ENCODE measurements around the gene CCDC192. TPM values are rescaled to one million over a fixed set of nuclear protein-coding genes. Genes with fewer than 3 reads are reported as not detected.

CCDC192 gene
- total RNA-seq, 2 donors from 2014 or later, result not detected

DNA sequence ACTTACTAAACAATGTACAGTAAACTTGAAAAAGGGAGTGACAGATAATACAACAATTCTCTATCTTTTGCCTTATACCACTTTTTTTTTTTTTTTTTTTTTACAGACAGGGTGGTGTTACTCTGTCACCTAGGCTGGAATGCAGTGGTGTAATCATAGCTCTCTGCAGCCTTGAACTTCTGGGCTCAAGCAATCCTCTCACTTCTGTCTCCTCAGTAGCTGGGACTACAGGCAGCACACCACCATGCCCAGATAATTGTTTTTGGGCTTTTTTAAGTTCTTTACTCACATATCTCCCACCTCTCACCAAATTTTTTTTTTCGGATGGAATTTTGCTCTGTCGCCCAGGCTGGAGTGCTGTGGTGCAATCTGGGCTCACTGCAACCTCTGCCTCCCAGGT lies 208.4 kb downstream of the CCDC192 start:
- Histone ChIP-seq H3K27ac (no peak overlapping the region), H3K4me3 (no peak overlapping the region), H3K4me1 (ENCODE audit: control insufficient read depth in 1 of 2, low read depth in 2 of 2) (no peaks in the 10 kb centered on the region), H3K27me3 (replicated peaks; ENCODE audit: insufficient read depth) (no peaks in the 10 kb centered on the region), H3K9me3 (no peaks in the 10 kb centered on the region), H3K36me3 (no peaks in the 10 kb centered on the region)
- TF ChIP-seq, protein P1, sequence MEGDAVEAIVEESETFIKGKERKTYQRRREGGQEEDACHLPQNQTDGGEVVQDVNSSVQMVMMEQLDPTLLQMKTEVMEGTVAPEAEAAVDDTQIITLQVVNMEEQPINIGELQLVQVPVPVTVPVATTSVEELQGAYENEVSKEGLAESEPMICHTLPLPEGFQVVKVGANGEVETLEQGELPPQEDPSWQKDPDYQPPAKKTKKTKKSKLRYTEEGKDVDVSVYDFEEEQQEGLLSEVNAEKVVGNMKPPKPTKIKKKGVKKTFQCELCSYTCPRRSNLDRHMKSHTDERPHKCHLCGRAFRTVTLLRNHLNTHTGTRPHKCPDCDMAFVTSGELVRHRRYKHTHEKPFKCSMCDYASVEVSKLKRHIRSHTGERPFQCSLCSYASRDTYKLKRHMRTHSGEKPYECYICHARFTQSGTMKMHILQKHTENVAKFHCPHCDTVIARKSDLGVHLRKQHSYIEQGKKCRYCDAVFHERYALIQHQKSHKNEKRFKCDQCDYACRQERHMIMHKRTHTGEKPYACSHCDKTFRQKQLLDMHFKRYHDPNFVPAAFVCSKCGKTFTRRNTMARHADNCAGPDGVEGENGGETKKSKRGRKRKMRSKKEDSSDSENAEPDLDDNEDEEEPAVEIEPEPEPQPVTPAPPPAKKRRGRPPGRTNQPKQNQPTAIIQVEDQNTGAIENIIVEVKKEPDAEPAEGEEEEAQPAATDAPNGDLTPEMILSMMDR (IDR thresholded peaks at IDR 0.05), result no peak
- DNase-seq (ENCODE audit: low spot score), result no peak
- no peak for ATAC-seq (ENCODE audit: insufficient number of reproducible peaks, low FRiP score, low read depth)

DNA sequence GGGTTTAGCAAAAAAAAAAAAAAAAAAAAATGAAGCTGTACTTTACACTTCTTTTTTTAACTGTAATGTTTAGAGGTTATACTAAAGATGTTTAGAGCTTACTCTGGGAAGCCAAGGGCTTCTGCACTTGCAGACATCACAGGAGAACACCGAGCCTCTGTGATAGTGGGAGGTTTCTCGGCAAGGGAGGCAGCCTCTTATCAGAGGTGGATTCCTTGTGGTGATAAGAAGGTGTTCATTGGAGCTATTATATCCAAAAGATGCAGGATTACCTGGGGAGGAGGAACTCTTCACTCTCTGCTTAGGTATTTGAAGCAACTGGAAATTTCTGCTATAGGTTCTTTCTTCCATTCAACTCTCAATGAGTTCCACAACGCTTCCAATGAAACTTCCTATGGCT lies 209.2 kb downstream of the CCDC192 start:
- ATAC-seq (ENCODE audit: insufficient number of reproducible peaks, low FRiP score, low read depth) (no peak), DNase-seq (ENCODE audit: low spot score) (no peak)
- H3K27me3 ChIP-seq (replicated peaks; ENCODE audit: insufficient read depth), result no peaks in the 10 kb centered on the region
- TF ChIP-seq, protein P1 (IDR thresholded peaks at IDR 0.05), result no peak
- H3K4me1 ChIP-seq (ENCODE audit: control insufficient read depth in 1 of 2, low read depth in 2 of 2), result no peaks in the 10 kb centered on the region
- no peak overlapping the region for H3K4me3 ChIP-seq
- no peaks in the 10 kb centered on the region for H3K9me3 ChIP-seq
- no peaks in the 10 kb centered on the region for H3K36me3 ChIP-seq
- H3K27ac ChIP-seq, result no peak overlapping the region

DNA sequence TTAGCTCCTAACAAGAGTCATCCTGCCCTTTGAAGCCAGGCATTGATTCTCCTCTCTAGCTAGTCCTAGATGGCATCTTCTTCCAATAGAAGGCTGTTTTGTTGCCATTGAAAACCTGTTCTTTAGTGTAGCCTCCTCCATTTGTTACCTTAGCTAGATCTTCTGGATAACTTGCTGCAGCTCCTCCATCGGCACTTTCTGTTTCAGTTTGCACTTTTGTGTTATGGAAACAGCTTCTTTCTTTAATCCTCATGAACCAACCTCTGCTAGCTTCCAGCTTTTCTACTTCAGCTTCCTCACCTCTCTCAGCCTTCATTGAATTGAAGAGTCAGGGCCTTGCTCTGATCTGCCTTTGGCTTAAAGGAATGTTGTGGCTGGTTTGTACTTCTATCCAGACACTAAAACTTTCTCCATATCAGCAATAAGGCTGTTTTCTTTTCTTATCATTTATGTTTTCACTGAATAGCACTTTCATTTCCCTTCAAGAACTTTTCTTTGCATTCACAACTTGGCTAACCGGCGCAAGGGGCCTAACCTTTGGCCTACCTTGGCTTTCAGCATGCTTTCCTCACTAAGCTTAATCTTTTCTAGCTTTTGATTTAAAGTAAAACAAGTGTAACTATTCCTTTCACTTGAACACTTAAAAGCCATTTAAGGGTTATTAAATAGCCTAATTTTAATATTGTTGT lies 213.8 kb downstream of the CCDC192 start:
- no peaks in the 10 kb centered on the region for H3K4me1 ChIP-seq (ENCODE audit: control insufficient read depth in 1 of 2, low read depth in 2 of 2)
- H3K4me3 ChIP-seq, result no peak overlapping the region
- H3K27me3 ChIP-seq (replicated peaks; ENCODE audit: insufficient read depth), result no peaks in the 10 kb centered on the region
- H3K27ac ChIP-seq, result no peak overlapping the region
- ATAC-seq (ENCODE audit: insufficient number of reproducible peaks, low FRiP score, low read depth) (no peak), DNase-seq (ENCODE audit: low spot score) (no peak)
- H3K9me3 ChIP-seq, result no peaks in the 10 kb centered on the region
- TF ChIP-seq, protein P1 (IDR thresholded peaks at IDR 0.05), result no peak
- no peaks in the 10 kb centered on the region for H3K36me3 ChIP-seq

DNA sequence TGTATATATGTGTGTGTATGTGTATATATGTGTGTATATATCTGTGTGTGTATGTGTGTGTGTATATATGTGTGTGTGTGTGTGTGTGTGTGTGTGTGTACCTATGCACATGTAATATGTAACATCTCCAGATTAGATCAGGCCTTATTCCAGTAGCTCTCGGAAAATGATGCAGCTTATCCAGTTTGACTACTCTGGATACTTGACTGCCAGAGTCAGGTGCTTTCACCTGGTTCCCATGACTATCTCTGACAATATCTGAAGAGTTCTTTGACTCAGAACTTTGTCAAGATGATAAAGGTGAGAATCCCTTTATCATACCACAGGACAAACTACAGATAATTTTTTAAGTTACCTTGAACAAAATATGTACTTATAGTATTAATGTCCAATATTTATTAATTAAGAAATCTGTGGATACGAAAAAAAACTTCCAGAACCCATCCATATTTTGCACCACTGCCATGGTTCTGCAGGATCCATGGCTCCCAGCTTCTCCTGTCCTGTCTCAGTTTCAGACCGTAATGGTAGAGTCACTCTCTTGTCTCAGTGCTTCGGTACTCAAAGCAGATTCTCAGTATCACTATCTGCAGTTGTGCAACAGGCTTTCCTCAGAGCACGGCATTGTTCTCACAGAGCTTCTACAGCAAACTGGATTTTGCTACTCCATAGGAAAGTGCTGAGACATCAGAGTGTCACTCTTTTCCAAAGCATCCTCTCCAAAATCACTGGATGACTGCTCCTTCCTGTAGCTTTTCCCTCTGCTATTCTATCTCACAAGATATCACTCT lies 216.0 kb downstream of the CCDC192 start:
- TF ChIP-seq, protein P1 (IDR thresholded peaks at IDR 0.05), result no peak
- ATAC-seq (ENCODE audit: insufficient number of reproducible peaks, low FRiP score, low read depth), result no peak
- DNase-seq (ENCODE audit: low spot score), result no peak
- no peaks in the 10 kb centered on the region for H3K4me1 ChIP-seq (ENCODE audit: control insufficient read depth in 1 of 2, low read depth in 2 of 2)
- no peak overlapping the region for H3K4me3 ChIP-seq
- no peaks in the 10 kb centered on the region for H3K27me3 ChIP-seq (replicated peaks; ENCODE audit: insufficient read depth)
- H3K27ac ChIP-seq, result no peak overlapping the region
- no peaks in the 10 kb centered on the region for H3K36me3 ChIP-seq
- H3K9me3 ChIP-seq, result no peaks in the 10 kb centered on the region

DNA sequence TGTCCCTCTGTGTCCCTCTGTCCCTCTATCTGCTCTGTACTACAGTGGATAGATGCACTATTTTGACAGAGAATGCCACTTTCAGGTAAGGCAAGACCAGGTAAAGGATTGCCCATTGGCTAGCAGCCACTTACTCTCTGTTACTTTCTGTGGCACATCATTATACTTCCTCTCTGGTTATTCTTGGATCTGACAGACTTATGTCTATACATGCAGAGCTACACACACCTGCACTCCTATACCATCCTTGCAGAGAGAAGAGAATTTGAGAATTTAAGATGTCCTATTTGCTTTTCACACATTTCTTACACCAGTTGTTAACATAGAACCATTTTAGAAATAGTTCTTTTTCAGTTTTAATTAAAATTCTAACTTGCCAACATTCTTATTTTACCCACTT lies 216.6 kb downstream of the CCDC192 start:
- Histone ChIP-seq H3K4me3 (no peak overlapping the region), H3K9me3 (no peaks in the 10 kb centered on the region), H3K27ac (no peak overlapping the region), H3K4me1 (ENCODE audit: control insufficient read depth in 1 of 2, low read depth in 2 of 2) (no peaks in the 10 kb centered on the region), H3K27me3 (replicated peaks; ENCODE audit: insufficient read depth) (no peaks in the 10 kb centered on the region), H3K36me3 (no peaks in the 10 kb centered on the region)
- TF ChIP-seq, protein P1 (IDR thresholded peaks at IDR 0.05), result no peak
- ATAC-seq (ENCODE audit: insufficient number of reproducible peaks, low FRiP score, low read depth), result no peak
- DNase-seq (ENCODE audit: low spot score), result no peak
